GM06990 (cell line): ENCODE measurements around the gene GPR6.

Experiments
- DNase-seq: peaks from one replicate; pipeline ENCODE4 v3.0.0-alpha.2; 2011; ENCODE audit not compliant: insufficient read length; ENCODE audit errors: extremely low read depth
- H3K27me3 ChIP-seq: replicated peaks from 2 replicates; pipeline ENCODE4 v1.6.0; 2011; ENCODE audit warnings: low read length; ENCODE audit not compliant: control insufficient read depth, insufficient read depth
- H3K36me3 ChIP-seq: 2 replicates; pipeline ENCODE4 v1.5.1; 2011; ENCODE audit warnings: low read length; ENCODE audit not compliant: control insufficient read depth, insufficient read depth
- H3K4me3 ChIP-seq: replicated peaks from 2 replicates; pipeline ENCODE4 v1.5.1; 2011; ENCODE audit warnings: low read depth, mild to moderate bottlenecking, control low read depth, low read length
- TF ChIP-seq, protein P1 (sequence below): IDR thresholded peaks from 2 replicates; pipeline ENCODE4 v1.5.1; 2011; ENCODE audit warnings: low read length, control low read depth, mild to moderate bottlenecking, inconsistent platforms; ENCODE audit not compliant: insufficient read depth, poor library complexity, severe bottlenecking

The GPR6 gene, protein sequence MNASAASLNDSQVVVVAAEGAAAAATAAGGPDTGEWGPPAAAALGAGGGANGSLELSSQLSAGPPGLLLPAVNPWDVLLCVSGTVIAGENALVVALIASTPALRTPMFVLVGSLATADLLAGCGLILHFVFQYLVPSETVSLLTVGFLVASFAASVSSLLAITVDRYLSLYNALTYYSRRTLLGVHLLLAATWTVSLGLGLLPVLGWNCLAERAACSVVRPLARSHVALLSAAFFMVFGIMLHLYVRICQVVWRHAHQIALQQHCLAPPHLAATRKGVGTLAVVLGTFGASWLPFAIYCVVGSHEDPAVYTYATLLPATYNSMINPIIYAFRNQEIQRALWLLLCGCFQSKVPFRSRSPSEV

DNA sequence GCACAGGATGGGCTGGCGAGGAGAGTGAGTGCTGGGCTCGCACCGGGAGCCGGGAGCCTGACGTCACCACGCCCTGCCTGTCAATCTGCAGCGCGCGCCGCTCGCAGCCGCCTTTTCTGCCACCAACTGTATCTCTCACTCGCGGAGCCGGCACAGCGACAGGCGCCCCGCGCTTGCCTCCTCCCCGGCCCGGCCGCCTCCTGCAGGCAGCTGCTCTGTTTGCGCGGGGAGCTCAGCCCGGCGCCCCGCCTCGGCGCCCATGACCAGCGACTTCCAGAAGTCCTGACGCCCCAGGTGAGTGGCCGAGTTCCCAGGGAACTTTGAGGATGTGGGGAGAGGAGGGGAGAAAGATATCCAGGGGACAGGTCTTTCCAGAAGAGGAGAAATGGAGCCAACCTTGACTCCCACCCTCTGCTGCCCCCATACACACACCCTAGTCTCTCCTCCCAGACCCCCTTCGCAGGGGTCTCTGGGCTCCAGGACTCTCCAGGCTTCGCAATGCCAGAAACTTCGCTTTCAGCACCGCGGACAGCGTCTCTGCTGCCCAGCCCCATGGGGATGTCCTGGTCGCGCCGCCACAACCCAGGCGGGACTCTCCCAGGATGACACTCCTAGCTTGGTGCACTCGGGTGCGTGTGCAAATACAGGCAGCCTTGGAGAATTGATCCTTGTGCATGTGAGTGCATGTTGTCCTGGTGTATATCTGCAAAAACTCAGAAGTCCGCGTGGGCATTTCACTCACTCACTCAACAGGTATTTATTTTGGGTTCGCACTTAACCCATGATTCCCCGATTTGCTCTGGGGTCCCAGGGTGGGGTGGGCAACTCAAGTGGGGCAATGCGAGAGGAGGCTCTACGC lies at the start of gene GPR6:
Gene GPR6, plus strand, starts transcription at position 138 of the 859 bp plus-strand sequence. CDS start 802 bp downstream, outside the sequence.
- peak; percentile 9 for DNase-seq
- no peaks in the 10 kb centered on the region for H3K27me3 ChIP-seq
- H3K36me3 ChIP-seq = no peaks in the 10 kb centered on the region
- H3K4me3 ChIP-seq = no peak within 1 kb of the TSS
- TF ChIP-seq, protein P1, sequence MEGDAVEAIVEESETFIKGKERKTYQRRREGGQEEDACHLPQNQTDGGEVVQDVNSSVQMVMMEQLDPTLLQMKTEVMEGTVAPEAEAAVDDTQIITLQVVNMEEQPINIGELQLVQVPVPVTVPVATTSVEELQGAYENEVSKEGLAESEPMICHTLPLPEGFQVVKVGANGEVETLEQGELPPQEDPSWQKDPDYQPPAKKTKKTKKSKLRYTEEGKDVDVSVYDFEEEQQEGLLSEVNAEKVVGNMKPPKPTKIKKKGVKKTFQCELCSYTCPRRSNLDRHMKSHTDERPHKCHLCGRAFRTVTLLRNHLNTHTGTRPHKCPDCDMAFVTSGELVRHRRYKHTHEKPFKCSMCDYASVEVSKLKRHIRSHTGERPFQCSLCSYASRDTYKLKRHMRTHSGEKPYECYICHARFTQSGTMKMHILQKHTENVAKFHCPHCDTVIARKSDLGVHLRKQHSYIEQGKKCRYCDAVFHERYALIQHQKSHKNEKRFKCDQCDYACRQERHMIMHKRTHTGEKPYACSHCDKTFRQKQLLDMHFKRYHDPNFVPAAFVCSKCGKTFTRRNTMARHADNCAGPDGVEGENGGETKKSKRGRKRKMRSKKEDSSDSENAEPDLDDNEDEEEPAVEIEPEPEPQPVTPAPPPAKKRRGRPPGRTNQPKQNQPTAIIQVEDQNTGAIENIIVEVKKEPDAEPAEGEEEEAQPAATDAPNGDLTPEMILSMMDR = no peak

DNA sequence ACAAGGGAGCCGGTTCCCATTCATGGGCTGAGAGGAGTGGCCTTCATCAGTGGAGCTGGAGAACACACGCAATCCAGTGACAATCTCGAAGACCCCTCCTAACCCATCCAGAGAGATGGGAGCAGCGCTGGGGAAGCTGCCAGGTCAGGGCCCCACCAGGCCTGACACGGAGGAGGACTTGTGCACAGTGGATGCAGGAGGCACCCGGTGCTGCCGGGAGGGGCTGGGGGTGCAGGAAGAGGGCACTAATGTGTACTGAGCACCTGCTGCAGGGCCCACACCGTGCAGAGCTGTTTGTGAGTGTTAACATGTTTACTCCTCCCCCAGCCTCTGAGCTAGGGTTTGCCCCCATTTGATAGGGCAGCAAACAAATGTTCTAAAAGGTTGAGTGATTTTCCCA lies 43.8 kb upstream of the GPR6 start:
- DNase-seq = no peak
- TF ChIP-seq, protein P1 = no peak
- no peaks in the 10 kb centered on the region for H3K36me3 ChIP-seq
- H3K4me3 ChIP-seq = no peak overlapping the region
- H3K27me3 ChIP-seq = no peaks in the 10 kb centered on the region

DNA sequence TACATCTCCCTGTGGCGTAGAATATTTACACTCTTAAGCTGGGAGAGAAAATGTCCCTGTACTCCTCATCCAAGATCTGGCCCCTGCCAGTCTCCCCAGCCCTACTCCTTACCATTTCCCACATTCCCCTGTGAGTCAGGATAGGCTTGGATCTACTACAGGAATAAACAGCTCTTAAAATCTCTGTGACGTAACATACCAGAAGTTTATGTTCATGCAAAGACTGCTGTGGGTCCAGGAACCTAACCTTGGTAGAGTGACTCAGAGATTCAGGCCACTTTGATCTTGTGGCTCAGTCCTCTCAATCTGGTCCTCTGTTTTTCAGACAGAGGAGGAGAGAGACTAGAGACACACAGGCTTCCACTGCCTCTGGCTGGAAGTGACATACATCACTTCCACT lies 38.5 kb upstream of the GPR6 start:
- Histone ChIP-seq H3K36me3 (no peaks in the 10 kb centered on the region), H3K4me3 (no peak overlapping the region), H3K27me3 (no peaks in the 10 kb centered on the region; the same call in 1 of the 2 replicates)
- DNase-seq = no peak
- TF ChIP-seq, protein P1 = no peak

DNA sequence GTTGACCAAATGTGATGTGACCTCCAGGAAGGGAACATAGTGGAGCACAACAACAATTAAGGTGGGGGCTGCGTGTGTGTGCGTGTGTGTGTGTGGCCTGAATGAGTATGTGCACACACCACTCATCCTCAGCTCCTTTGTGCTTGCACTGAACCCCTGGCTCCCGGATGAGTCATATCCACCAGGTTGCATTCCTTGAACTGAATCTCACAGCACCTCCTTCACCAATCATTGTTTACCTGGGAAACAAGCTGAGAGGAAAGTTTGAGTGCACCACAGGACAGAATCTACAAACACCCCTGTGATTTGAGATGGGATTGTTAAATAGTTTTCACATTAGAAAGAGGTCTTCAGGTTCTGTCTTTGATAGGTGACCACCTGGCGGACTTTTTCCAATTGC lies 33.7 kb upstream of the GPR6 start:
- H3K4me3 ChIP-seq = no peak overlapping the region
- H3K27me3 ChIP-seq = no peaks in the 10 kb centered on the region; the same call in 1 of the 2 replicates
- H3K36me3 ChIP-seq = no peaks in the 10 kb centered on the region
- no peak for DNase-seq
- TF ChIP-seq, protein P1 = no peak

DNA sequence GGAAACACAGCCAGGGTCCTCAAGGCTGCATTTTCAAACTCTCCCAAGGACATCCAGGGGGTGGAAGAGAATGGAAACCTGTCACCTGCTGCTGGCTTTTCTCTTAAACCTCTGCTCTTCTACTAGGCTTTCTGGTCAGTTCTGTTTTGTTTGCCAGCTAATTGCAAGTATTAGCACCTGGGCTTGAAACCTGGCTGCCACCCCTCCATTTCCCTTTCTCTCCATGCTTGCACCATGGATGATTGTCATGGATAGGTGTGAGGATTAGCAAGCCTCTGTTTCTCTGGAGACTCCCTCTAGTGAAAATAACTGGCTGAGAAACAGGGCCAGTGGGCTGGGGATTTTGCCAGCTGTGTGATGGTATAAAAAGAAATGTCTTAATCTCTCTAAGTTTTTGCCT lies 33.0 kb upstream of the GPR6 start:
- no peak overlapping the region for H3K4me3 ChIP-seq
- DNase-seq = no peak
- TF ChIP-seq, protein P1 = no peak
- no peaks in the 10 kb centered on the region for H3K36me3 ChIP-seq
- H3K27me3 ChIP-seq = no peaks in the 10 kb centered on the region; the same call in 1 of the 2 replicates
